B cell (primary cell): ENCODE results near the gene SLC7A6. TPM values are rescaled to one million over a fixed set of nuclear protein-coding genes. Genes with fewer than 3 reads are reported as not detected.

Source experiments
- ATAC-seq: fragments of 200-7000 bp; cut with Tn5 transposase; one replicate; pipeline ENCODE4 v1.10.0; 2021; ENCODE audit warnings: low read depth, mild to moderate bottlenecking, moderate number of reproducible peaks, moderate library complexity
- CTCF ChIA-PET: fragments of 350-600 bp; sonication (Branson Sonifier 250); formaldehyde crosslinking; loops from one replicate; lab custom pipeline; 2021; ENCODE audit warnings: antibody characterized with exemption, inconsistent platforms; lab: Charles Lee
- POLR2A ChIA-PET: fragments of 350-600 bp; sonication (Branson Sonifier 250); formaldehyde crosslinking; loops from one replicate; lab custom pipeline; 2021; ENCODE audit warnings: antibody characterized with exemption; lab: Charles Lee
- DNase-seq: peaks from one replicate; pipeline ENCODE4 v3.0.0; 2013
- H2AFZ ChIP-seq: 2 replicates; pipeline ENCODE4 v1.6.1; 2012; ENCODE audit warnings: mild to moderate bottlenecking, low read depth, low read length; ENCODE audit not compliant: insufficient read depth, poor library complexity, severe bottlenecking
- H3K27ac ChIP-seq, 2 donors: 1 replicate in 1 of 2; 2 replicates in 1 of 2; pipeline ENCODE4 v1.5.1; 2012 to 2013; ENCODE audit warnings: low read length in 2 of 2, mild to moderate bottlenecking in 2 of 2, moderate library complexity in 1 of 2
- H3K27me3 ChIP-seq, 4 experiments: fragments of 200-600 bp in 1 of 4; sonication (generic) in 1 of 4; replicated peaks in 1 of 4; 1 replicate in 2 of 4; 2 replicates in 2 of 4; pipeline versions ENCODE4 v1.6.1 to v1.7.0; 2013 to 2016; ENCODE audit warnings: low read length in 3 of 4, mild to moderate bottlenecking in 2 of 4, mixed read lengths in 1 of 4, moderate library complexity in 1 of 4; ENCODE audit not compliant: insufficient read depth in 4 of 4, control insufficient read depth in 3 of 4; ENCODE audit errors: control extremely low read depth in 1 of 4
- H3K36me3 ChIP-seq, 2 experiments: replicated peaks in 1 of 2; 1 replicate in 1 of 2; 2 replicates in 1 of 2; pipeline versions ENCODE4 v1.6.1 to v1.7.1; 2013; ENCODE audit warnings: low read length in 1 of 2; ENCODE audit not compliant: insufficient read depth in 2 of 2, control insufficient read depth in 1 of 2; ENCODE audit errors: control extremely low read depth in 1 of 2, extremely low read depth in 1 of 2
- H3K4me1 ChIP-seq, 2 donors: fragments of 200-600 bp in 1 of 2; sonication (generic) in 1 of 2; 1 replicate in 1 of 2; 2 replicates in 1 of 2; pipeline versions ENCODE4 v1.5.1 to v1.6.1; 2013 to 2017; ENCODE audit warnings: low read length in 2 of 2; ENCODE audit not compliant: control insufficient read depth in 2 of 2, insufficient read depth in 2 of 2
- H3K4me2 ChIP-seq: replicated peaks from 2 replicates; pipeline ENCODE3; 2012; ENCODE audit warnings: mild to moderate bottlenecking, low read depth, low read length; ENCODE audit not compliant: poor library complexity, severe bottlenecking
- H3K4me3 ChIP-seq, 5 experiments: fragments of 200-600 bp in 1 of 5; sonication (generic) in 1 of 5; 1 replicate in 3 of 5; 2 replicates in 2 of 5; pipeline versions ENCODE4 v1.5.1 to v1.7.0; 2011 to 2016; ENCODE audit warnings: low read length in 4 of 5, mild to moderate bottlenecking in 4 of 5, low read depth in 2 of 5, control low read depth in 1 of 5, moderate library complexity in 1 of 5; ENCODE audit not compliant: insufficient read depth in 1 of 5; ENCODE audit errors: control extremely low read depth in 1 of 5, extremely low read depth in 1 of 5
- H3K79me2 ChIP-seq: fragments of 200-600 bp; sonication (generic); one replicate; pipeline ENCODE4 v1.6.0; 2016; ENCODE audit warnings: low read length; ENCODE audit not compliant: control insufficient read depth, insufficient read depth
- H3K9ac ChIP-seq: fragments of 200-600 bp; sonication (generic); 2 replicates; pipeline ENCODE4 v1.6.1; 2017; ENCODE audit warnings: mild to moderate bottlenecking, low read length, moderate library complexity
- H3K9me3 ChIP-seq, 3 donors: one replicate each; pipeline versions ENCODE4 v1.6.1 to v1.7.1; 2013; ENCODE audit warnings: low read length in 2 of 3; ENCODE audit not compliant: control insufficient read depth in 2 of 3, insufficient read depth in 1 of 3; ENCODE audit errors: control extremely low read depth in 1 of 3
- H4K20me1 ChIP-seq: 2 replicates; pipeline ENCODE4 v1.6.0; 2012; ENCODE audit warnings: mild to moderate bottlenecking, low read length; ENCODE audit not compliant: insufficient read depth, control insufficient read depth, poor library complexity, severe bottlenecking
- H3K27ac Mint-ChIP-seq: one replicate; pipeline ENCODE4 v1.8.0; 2021; ENCODE audit warnings: mixed read lengths
- H3K27me3 Mint-ChIP-seq: one replicate; pipeline ENCODE4 v1.8.0; 2021; ENCODE audit warnings: mixed read lengths
- H3K4me1 Mint-ChIP-seq: one replicate; pipeline ENCODE4 v1.8.0; 2021; ENCODE audit warnings: mixed read lengths
- H3K4me3 Mint-ChIP-seq: one replicate; pipeline ENCODE4 v1.8.0; 2021; ENCODE audit warnings: mixed read lengths
- H3K9me3 Mint-ChIP-seq: one replicate; pipeline ENCODE4 v1.8.0; 2022; ENCODE audit warnings: mixed read lengths; ENCODE audit not compliant: insufficient read depth
- CTCF ChIP-seq: fragments of 200-600 bp; IDR thresholded peaks from one replicate; pipeline ENCODE4 v1.8.0; 2022; ENCODE audit warnings: antibody characterized with exemption, mild to moderate bottlenecking
- EZH2 ChIP-seq: IDR thresholded peaks from 2 replicates; pipeline ENCODE4 v1.6.1; 2012; ENCODE audit warnings: borderline replicate concordance, low read depth, mild to moderate bottlenecking, moderate library complexity, low read length; ENCODE audit not compliant: insufficient read depth, poor library complexity, severe bottlenecking
- WGBS: methylation state at CpG from one replicate; pipeline ENCODE4 v1.1.5; 2013; ENCODE audit warnings: missing lambda C conversion rate; ENCODE audit not compliant: insufficient coverage; 5-methylcytosine and 5-hydroxymethylcytosine counted together
- intact Hi-C: fragments of 100-400 bp; cut with micrococcal nuclease; formaldehyde crosslinking; loops from one replicate; pipeline ENCODE4 v1.10.0; 2022
- polyA plus RNA-seq: library from polyadenylated mRNA; depleted of rRNA; stranded (reverse); fragments of >200 nt; gene quantifications from 2 replicates; pipeline ENCODE4 v1.2.3, GENCODE V29; 2012
- total RNA-seq, 2 donors: library from RNA; stranded (reverse); fragments of 120-200 nt in 1 of 2; gene quantifications; 1 replicate in 1 of 2; 2 replicates in 1 of 2; pipeline versions ENCODE4 v1.2.3 to v1.2.4, GENCODE V29; 2013 to 2022

SLC7A6 gene
- total and polyA plus RNA-seq, 2 donors (not counting 1 experiment from before 2014, with no cell fraction given): 73.8 to 85.1 TPM

GRCh38 chr16:68226116-68226515 lies 38.2 kb upstream of the SLC7A6 start:
- peaks cover 32% of the 10 kb centered on the region for H4K20me1 ChIP-seq
- no peak overlapping the region for H3K4me2 ChIP-seq
- Mint-ChIP-seq H3K4me3 (no peak overlapping the region), H3K9me3 (no peaks in the 10 kb centered on the region), H3K27ac (peak overlapping the region; percentile 48), H3K27me3 (no peaks in the 10 kb centered on the region), H3K4me1 (peaks cover 36% of the 10 kb centered on the region)
- peaks cover 20 to 40% of the 10 kb centered on the region in 2 experiments for H3K36me3 ChIP-seq
- ChIA-PET POLR2A (no interaction called here), CTCF (interaction anchor here (0.7 to 7.1 kb wide), 8 partner anchors 12 to 342 kb away, joined by 3 to 62 read pairs (median 4); partner anchors contain the start of genes NFATC3 and NRN1L)
- no peak overlapping the region for H3K4me3 ChIP-seq
- no peak overlapping the region for H2AFZ ChIP-seq
- no peak for DNase-seq
- intact Hi-C loops: loop anchor here (2.0 to 10.0 kb wide), 2 partner anchors 233 to 261 kb away; partner anchors contain the start of gene SLC12A4
- H3K27ac ChIP-seq: peak overlapping the region in 1 of 2 donors; percentile 49
- no peaks in the 10 kb centered on the region for H3K9me3 ChIP-seq
- H3K4me1 ChIP-seq: peaks cover 24 to 27% of the 10 kb centered on the region in 2 donors
- peaks cover 21% of the 10 kb centered on the region for H3K79me2 ChIP-seq
- no peak for TF ChIP-seq EZH2
- TF ChIP-seq CTCF: no peak
- no peak overlapping the region for H3K9ac ChIP-seq
- no peak for ATAC-seq
- 100% methylated on average over 3 of the region's 4 CpGs for WGBS
- H3K27me3 ChIP-seq: no peaks in the 10 kb centered on the region

DNA sequence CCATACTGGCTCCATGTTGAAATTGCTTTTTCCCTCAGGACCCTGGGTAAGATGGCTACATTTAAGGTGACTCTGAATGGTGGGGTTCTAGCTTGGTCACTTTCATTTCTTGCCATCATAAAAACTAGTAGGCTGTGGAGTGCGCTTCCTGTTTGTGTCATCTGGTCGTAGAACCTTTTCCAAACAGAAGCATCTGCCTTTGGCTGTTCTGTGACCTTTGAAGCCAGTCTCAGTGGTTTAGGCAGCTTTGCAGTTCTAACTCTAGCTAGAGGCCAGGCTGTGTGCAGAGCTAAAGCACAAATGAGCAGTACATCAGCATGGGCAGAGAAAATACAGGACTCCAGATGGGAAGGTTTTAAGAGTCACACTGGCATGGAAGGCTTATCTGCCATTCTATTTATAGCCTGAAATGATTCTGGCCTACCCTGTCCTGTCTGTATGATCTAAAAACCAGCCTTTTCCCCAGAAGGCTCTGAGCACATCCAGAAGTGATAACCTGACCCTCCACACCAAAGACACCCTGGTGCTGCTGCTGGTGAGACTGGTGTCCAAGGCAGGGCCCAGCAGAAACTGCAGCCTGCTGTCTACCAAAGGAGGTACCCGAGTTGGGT lies 37.0 kb upstream of the SLC7A6 start:
- no peak for TF ChIP-seq CTCF
- TF ChIP-seq EZH2: no peak
- Mint-ChIP-seq H3K4me1 (peaks cover 36% of the 10 kb centered on the region), H3K27me3 (no peaks in the 10 kb centered on the region), H3K4me3 (peak overlapping the region; percentile 43), H3K9me3 (no peaks in the 10 kb centered on the region), H3K27ac (peak overlapping the region; percentile 82)
- intact Hi-C loops: loop anchor here (2.0 to 10.0 kb wide), 2 partner anchors 234 to 262 kb away; partner anchors contain the start of gene SLC12A4
- no peaks in the 10 kb centered on the region for H3K9me3 ChIP-seq
- H3K27me3 ChIP-seq: no peaks in the 10 kb centered on the region
- ChIA-PET CTCF (interaction anchor here (0.8 to 7.1 kb wide), 19 partner anchors 11 to 411 kb away, joined by 3 to 62 read pairs (median 7); partner anchors contain the start of genes NFATC3 and NRN1L), POLR2A (interaction anchor here (0.7 kb wide), 1 partner anchor 83 kb away, joined by 4 read pairs; the partner anchor contains the start of genes PRMT7 and SLC7A6OS)
- peaks cover 32% of the 10 kb centered on the region for H4K20me1 ChIP-seq
- peak overlapping the region; percentile 40 for H3K4me2 ChIP-seq
- H3K36me3 ChIP-seq: peaks cover 20 to 40% of the 10 kb centered on the region in 2 experiments
- no peak overlapping the region for H3K4me3 ChIP-seq
- peak overlapping the region; percentile 25 to 61 for H3K27ac ChIP-seq
- H2AFZ ChIP-seq: no peak overlapping the region
- H3K4me1 ChIP-seq: peaks cover 24 to 27% of the 10 kb centered on the region in 2 donors
- no peak overlapping the region for H3K9ac ChIP-seq
- H3K79me2 ChIP-seq: peaks cover 16% of the 10 kb centered on the region
- ATAC-seq (peak; percentile 59), DNase-seq (peak; percentile 10)
- WGBS: 56% methylated on average over 2 of the region's 3 CpGs
